SK-N-SH (cell line): ENCODE data around the gene PLA2G4E. TPM values are rescaled to one million over a fixed set of nuclear protein-coding genes. Genes with fewer than 3 reads are reported as not detected.

Experiments used
- CTCF ChIA-PET: fragments of 300-600, 350-600 bp; formaldehyde crosslinking; extraction: SDS; loops from one replicate; lab custom pipeline; 2021; lab: Yijun Ruan, JAX
- POLR2A ChIA-PET: fragments of 350-600 bp; sonication (Branson Sonifier 250); formaldehyde crosslinking; extraction: SDS; loops from one replicate; lab custom pipeline; 2020; ENCODE audit warnings: antibody characterized with exemption, inconsistent platforms; lab: Yijun Ruan, JAX
- DNase-seq: peaks from one replicate; pipeline ENCODE4 v3.0.0; 2012
- H2AFZ ChIP-seq: fragments of 200-600 bp; sonication (generic); 2 replicates; pipeline ENCODE4 v1.8.1; 2016; ENCODE audit warnings: antibody characterized with exemption, mild to moderate bottlenecking, low read depth
- H3F3A ChIP-seq: fragments of 200-600 bp; sonication (generic); replicated peaks from 2 replicates; pipeline ENCODE3; 2016; ENCODE audit warnings: antibody characterized with exemption, mild to moderate bottlenecking; ENCODE audit not compliant: insufficient read depth
- H3K27ac ChIP-seq, 2 experiments: fragments of 200-500 bp in 1 of 2; fragments of 200-600 bp in 1 of 2; sonication (Bioruptor generic) in 1 of 2; sonication (generic), shearing (Covaris generic) in 1 of 2; 2 replicates each; pipeline versions ENCODE4 v1.5.1 to v1.6.1; 2014 to 2016; ENCODE audit warnings: low read depth in 2 of 2, inconsistent platforms in 1 of 2, low read length in 1 of 2, mild to moderate bottlenecking in 1 of 2, mixed read lengths in 1 of 2
- H3K27me3 ChIP-seq: fragments of 200-600 bp; sonication (generic), shearing (Covaris generic); 2 replicates; pipeline ENCODE4 v1.6.1; 2016; ENCODE audit warnings: mixed run types; ENCODE audit not compliant: insufficient read depth
- H3K36me3 ChIP-seq, 2 experiments: fragments of 200-500 bp in 1 of 2; fragments of 200-600 bp in 1 of 2; sonication (Bioruptor generic) in 1 of 2; sonication (generic) in 1 of 2; replicated peaks in 1 of 2; 2 replicates each; pipeline versions ENCODE3 to v1.5.1; 2014 to 2016; ENCODE audit warnings: low read length in 1 of 2, mild to moderate bottlenecking in 1 of 2; ENCODE audit not compliant: insufficient read depth in 2 of 2, control insufficient read depth in 1 of 2
- H3K4me1 ChIP-seq, 2 experiments: fragments of 200-500 bp in 1 of 2; fragments of 200-600 bp in 1 of 2; sonication (Bioruptor generic) in 1 of 2; sonication (generic), shearing (Covaris generic) in 1 of 2; 2 replicates each; pipeline versions ENCODE4 v1.5.1 to v1.6.1; 2014 to 2016; ENCODE audit warnings: low read depth in 1 of 2, low read length in 1 of 2, mixed run types in 1 of 2; ENCODE audit not compliant: insufficient read depth in 2 of 2, control insufficient read depth in 1 of 2
- H3K4me2 ChIP-seq: fragments of 200-600 bp; sonication (generic), shearing (Covaris generic); 2 replicates; pipeline ENCODE4 v1.6.1; 2017; ENCODE audit warnings: mixed run types
- H3K4me3 ChIP-seq, 2 experiments: fragments of 200-500 bp in 1 of 2; fragments of 200-600 bp in 1 of 2; sonication (Bioruptor generic) in 1 of 2; sonication (generic), shearing (Covaris generic) in 1 of 2; 2 replicates each; pipeline versions ENCODE4 v1.5.1 to v1.8.1; 2014 to 2016; ENCODE audit warnings: low read depth in 2 of 2, inconsistent platforms in 1 of 2, low read length in 1 of 2, mild to moderate bottlenecking in 1 of 2, mixed read lengths in 1 of 2, moderate library complexity in 1 of 2
- H3K79me2 ChIP-seq: fragments of 200-600 bp; sonication (generic); 2 replicates; pipeline ENCODE4 v1.8.1; 2017; ENCODE audit warnings: mild to moderate bottlenecking; ENCODE audit not compliant: insufficient read depth
- H3K9ac ChIP-seq: fragments of 200-600 bp; sonication (generic); 2 replicates; pipeline ENCODE4 v1.6.1; 2017; ENCODE audit warnings: mixed run types
- H3K9me2 ChIP-seq: fragments of 200-600 bp; sonication (generic); 2 replicates; pipeline ENCODE4 v1.6.1; 2017; ENCODE audit warnings: mixed run types
- H3K9me3 ChIP-seq: fragments of 200-600 bp; sonication (generic); 2 replicates; pipeline ENCODE4 v1.6.1; 2017; ENCODE audit warnings: mixed run types, mild to moderate bottlenecking, moderate library complexity
- H4K20me1 ChIP-seq: fragments of 200-600 bp; sonication (generic); 2 replicates; pipeline ENCODE4 v1.6.1; 2017; ENCODE audit warnings: mild to moderate bottlenecking, mixed run types; ENCODE audit not compliant: insufficient read depth
- CHD2 ChIP-seq: fragments of 150-350 bp; IDR thresholded peaks from 2 replicates; pipeline ENCODE4 v1.6.1; 2018; ENCODE audit warnings: low read length; ENCODE audit not compliant: partially characterized antibody
- ELF1 ChIP-seq: IDR thresholded peaks from 2 replicates; pipeline ENCODE4 v1.4.0; 2012
- EZH2phosphoT487 ChIP-seq: fragments of 200-600 bp; sonication (generic); IDR thresholded peaks from 2 replicates; pipeline ENCODE4 v1.6.1; 2017; ENCODE audit warnings: low read depth, mixed run types, mild to moderate bottlenecking, antibody characterized with exemption, moderate library complexity, borderline replicate concordance
- FOXJ3 ChIP-seq: sonication (generic); formaldehyde crosslinking; IDR thresholded peaks from 2 replicates; pipeline ENCODE4 v1.5.1; 2020; ENCODE audit warnings: mild to moderate bottlenecking, missing genetic modification reagents
- GATA2 ChIP-seq: sonication (generic); formaldehyde crosslinking; IDR thresholded peaks from 2 replicates; pipeline ENCODE4 v1.5.0; 2020; ENCODE audit warnings: mild to moderate bottlenecking, missing genetic modification reagents
- JUND ChIP-seq: IDR thresholded peaks from 2 replicates; pipeline ENCODE4 v1.4.0; 2012
- NRF1 ChIP-seq: IDR thresholded peaks from 2 replicates; pipeline ENCODE4 v1.6.1; 2012; ENCODE audit warnings: low read depth, mild to moderate bottlenecking, low read length
- POLR2AphosphoS5 ChIP-seq: IDR thresholded peaks from 2 replicates; pipeline ENCODE4 v1.6.1; 2012; ENCODE audit warnings: low read depth, low read length
- RAD21 ChIP-seq: IDR thresholded peaks from 2 replicates; pipeline ENCODE4 v1.6.1; 2012; ENCODE audit warnings: mild to moderate bottlenecking, low read length
- RCOR1 ChIP-seq: fragments of 150-350 bp; IDR thresholded peaks from 2 replicates; pipeline ENCODE4 v1.6.1; 2017; ENCODE audit warnings: antibody characterized with exemption, low read length
- RFX5 ChIP-seq: IDR thresholded peaks from 2 replicates; pipeline ENCODE4 v1.6.1; 2012; ENCODE audit warnings: mild to moderate bottlenecking, improper control_type of control experiment, low read length
- RXRA ChIP-seq: IDR thresholded peaks from 2 replicates; pipeline ENCODE4 v1.4.0; 2012; ENCODE audit warnings: low read depth, mild to moderate bottlenecking, borderline replicate concordance
- TCF12 ChIP-seq: IDR thresholded peaks from 2 replicates; pipeline ENCODE4 v1.4.0; 2012
- TEAD4 ChIP-seq: IDR thresholded peaks from 2 replicates; pipeline ENCODE4 v1.4.0; 2012; ENCODE audit warnings: mild to moderate bottlenecking, borderline replicate concordance; ENCODE audit not compliant: insufficient read depth
- YY1 ChIP-seq: IDR thresholded peaks from 2 replicates; pipeline ENCODE4 v1.4.0; 2012; ENCODE audit warnings: low read depth, mild to moderate bottlenecking
- WGBS: methylation state at CpG from one replicate; pipeline ENCODE4 v1.1.6; 2017; ENCODE audit warnings: low lambda C conversion rate; 5-methylcytosine and 5-hydroxymethylcytosine counted together
- polyA plus RNA-seq, 3 experiments: library from polyadenylated mRNA; depleted of rRNA; stranded (reverse); fragments of >200 nt; gene quantifications; 2 replicates each; pipeline ENCODE4 v1.2.3, GENCODE V29; 2012
- TF ChIP-seq, protein P1 (sequence below): fragments of 150-350 bp; IDR thresholded peaks from 2 replicates; pipeline ENCODE4 v1.6.1; 2016; ENCODE audit warnings: mild to moderate bottlenecking, low read depth, low read length
- TF ChIP-seq, protein P2 (sequence below): fragments of 200-600 bp; sonication (generic); IDR thresholded peaks from 2 replicates; pipeline ENCODE4 v1.6.1; 2017; ENCODE audit warnings: antibody characterized with exemption, mild to moderate bottlenecking, moderate library complexity
- TF ChIP-seq, protein P3 (sequence below): IDR thresholded peaks from 2 replicates; pipeline ENCODE4 v1.4.0; 2012; ENCODE audit warnings: low read depth, borderline replicate concordance
- TF ChIP-seq, protein P4 (sequence below): fragments of 150-350 bp; IDR thresholded peaks from 2 replicates; pipeline ENCODE4 v1.6.1; 2017; ENCODE audit warnings: antibody characterized with exemption, low read length, low read depth, borderline replicate concordance
- TF ChIP-seq, protein P5 (sequence below): IDR thresholded peaks from 2 replicates; pipeline ENCODE4 v1.4.0; 2012; ENCODE audit warnings: low read depth, borderline replicate concordance

PLA2G4E gene
- polyA plus RNA-seq, 1 of the 3 experiments (the other 2 are of a cell fraction): not detected

DNA sequence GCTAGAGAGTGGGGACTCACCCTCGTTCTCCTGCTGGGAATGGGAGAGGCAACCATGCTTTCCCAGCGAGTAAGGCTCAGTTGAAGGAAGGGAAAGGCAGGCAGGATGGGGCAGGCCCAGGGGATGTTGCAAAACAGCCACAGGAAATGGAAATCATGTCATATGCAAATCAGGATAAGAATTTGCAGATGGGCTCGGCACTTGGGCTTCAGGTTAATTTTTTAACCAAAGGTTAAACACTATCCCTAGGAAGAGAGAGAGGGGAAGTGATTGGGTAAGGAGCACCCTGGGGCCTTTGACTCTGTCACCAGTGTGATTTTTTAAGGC, 14.6 kb upstream of the PLA2G4E start:
- CTCF ChIA-PET: interaction anchor here (1.2 to 1.5 kb wide), 2 partner anchors 46 to 49 kb away, joined by 5 to 7 read pairs; no protein-coding TSS in a partner anchor
- Histone ChIP-seq H3K27ac (no peak overlapping the region), H3K4me1 (peaks cover 0 to 2% of the 10 kb centered on the region in 2 experiments; a peak in 1 of 4 replicates), H3K9ac (no peak overlapping the region), H3K4me2 (no peak overlapping the region), H4K20me1 (no peaks in the 10 kb centered on the region), H3K9me2 (no peaks in the 10 kb centered on the region), H3F3A (no peaks in the 10 kb centered on the region), H3K36me3 (no peaks in the 10 kb centered on the region), H3K27me3 (no peaks in the 10 kb centered on the region), H2AFZ (no peak overlapping the region), H3K79me2 (no peaks in the 10 kb centered on the region), H3K9me3 (no peaks in the 10 kb centered on the region), H3K4me3 (no peak overlapping the region)
- POLR2A ChIA-PET: no interaction called here
- DNase-seq: no peak
- TF ChIP-seq, protein P1, sequence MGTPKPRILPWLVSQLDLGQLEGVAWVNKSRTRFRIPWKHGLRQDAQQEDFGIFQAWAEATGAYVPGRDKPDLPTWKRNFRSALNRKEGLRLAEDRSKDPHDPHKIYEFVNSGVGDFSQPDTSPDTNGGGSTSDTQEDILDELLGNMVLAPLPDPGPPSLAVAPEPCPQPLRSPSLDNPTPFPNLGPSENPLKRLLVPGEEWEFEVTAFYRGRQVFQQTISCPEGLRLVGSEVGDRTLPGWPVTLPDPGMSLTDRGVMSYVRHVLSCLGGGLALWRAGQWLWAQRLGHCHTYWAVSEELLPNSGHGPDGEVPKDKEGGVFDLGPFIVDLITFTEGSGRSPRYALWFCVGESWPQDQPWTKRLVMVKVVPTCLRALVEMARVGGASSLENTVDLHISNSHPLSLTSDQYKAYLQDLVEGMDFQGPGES: no peak
- TF ChIP-seq TCF12: no peak
- no peak for TF ChIP-seq GATA2 (CRISPR knock-in tag)
- TF ChIP-seq JUND: no peak
- TF ChIP-seq FOXJ3 (CRISPR knock-in tag): no peak
- no peak for TF ChIP-seq RAD21
- TF ChIP-seq, protein P2, sequence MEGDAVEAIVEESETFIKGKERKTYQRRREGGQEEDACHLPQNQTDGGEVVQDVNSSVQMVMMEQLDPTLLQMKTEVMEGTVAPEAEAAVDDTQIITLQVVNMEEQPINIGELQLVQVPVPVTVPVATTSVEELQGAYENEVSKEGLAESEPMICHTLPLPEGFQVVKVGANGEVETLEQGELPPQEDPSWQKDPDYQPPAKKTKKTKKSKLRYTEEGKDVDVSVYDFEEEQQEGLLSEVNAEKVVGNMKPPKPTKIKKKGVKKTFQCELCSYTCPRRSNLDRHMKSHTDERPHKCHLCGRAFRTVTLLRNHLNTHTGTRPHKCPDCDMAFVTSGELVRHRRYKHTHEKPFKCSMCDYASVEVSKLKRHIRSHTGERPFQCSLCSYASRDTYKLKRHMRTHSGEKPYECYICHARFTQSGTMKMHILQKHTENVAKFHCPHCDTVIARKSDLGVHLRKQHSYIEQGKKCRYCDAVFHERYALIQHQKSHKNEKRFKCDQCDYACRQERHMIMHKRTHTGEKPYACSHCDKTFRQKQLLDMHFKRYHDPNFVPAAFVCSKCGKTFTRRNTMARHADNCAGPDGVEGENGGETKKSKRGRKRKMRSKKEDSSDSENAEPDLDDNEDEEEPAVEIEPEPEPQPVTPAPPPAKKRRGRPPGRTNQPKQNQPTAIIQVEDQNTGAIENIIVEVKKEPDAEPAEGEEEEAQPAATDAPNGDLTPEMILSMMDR: no peak
- no peak for TF ChIP-seq TEAD4
- TF ChIP-seq NRF1: no peak
- TF ChIP-seq, protein P3, sequence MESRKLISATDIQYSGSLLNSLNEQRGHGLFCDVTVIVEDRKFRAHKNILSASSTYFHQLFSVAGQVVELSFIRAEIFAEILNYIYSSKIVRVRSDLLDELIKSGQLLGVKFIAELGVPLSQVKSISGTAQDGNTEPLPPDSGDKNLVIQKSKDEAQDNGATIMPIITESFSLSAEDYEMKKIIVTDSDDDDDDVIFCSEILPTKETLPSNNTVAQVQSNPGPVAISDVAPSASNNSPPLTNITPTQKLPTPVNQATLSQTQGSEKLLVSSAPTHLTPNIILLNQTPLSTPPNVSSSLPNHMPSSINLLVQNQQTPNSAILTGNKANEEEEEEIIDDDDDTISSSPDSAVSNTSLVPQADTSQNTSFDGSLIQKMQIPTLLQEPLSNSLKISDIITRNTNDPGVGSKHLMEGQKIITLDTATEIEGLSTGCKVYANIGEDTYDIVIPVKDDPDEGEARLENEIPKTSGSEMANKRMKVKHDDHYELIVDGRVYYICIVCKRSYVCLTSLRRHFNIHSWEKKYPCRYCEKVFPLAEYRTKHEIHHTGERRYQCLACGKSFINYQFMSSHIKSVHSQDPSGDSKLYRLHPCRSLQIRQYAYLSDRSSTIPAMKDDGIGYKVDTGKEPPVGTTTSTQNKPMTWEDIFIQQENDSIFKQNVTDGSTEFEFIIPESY: no peak
- TF ChIP-seq RXRA: no peak
- TF ChIP-seq RFX5: no peak
- no peak for TF ChIP-seq RCOR1
- TF ChIP-seq ELF1: no peak
- TF ChIP-seq, protein P4, sequence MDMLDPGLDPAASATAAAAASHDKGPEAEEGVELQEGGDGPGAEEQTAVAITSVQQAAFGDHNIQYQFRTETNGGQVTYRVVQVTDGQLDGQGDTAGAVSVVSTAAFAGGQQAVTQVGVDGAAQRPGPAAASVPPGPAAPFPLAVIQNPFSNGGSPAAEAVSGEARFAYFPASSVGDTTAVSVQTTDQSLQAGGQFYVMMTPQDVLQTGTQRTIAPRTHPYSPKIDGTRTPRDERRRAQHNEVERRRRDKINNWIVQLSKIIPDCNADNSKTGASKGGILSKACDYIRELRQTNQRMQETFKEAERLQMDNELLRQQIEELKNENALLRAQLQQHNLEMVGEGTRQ: no peak
- no peak for TF ChIP-seq EZH2phosphoT487
- TF ChIP-seq YY1: no peak
- TF ChIP-seq CHD2: no peak
- no peak for TF ChIP-seq POLR2AphosphoS5
- TF ChIP-seq, protein P5, sequence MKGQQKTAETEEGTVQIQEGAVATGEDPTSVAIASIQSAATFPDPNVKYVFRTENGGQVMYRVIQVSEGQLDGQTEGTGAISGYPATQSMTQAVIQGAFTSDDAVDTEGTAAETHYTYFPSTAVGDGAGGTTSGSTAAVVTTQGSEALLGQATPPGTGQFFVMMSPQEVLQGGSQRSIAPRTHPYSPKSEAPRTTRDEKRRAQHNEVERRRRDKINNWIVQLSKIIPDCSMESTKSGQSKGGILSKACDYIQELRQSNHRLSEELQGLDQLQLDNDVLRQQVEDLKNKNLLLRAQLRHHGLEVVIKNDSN: no peak
- WGBS: 58% methylated on average over 3 of the region's 3 CpGs
